HepG2 (cell line): ENCODE results near the gene SAA4.

Source experiments
- CHD2 ChIP-seq: IDR thresholded peaks from 2 replicates; pipeline ENCODE4 v1.6.1; 2011; ENCODE audit warnings: low read depth, low read length, improper control_type of control experiment
- ELF3 ChIP-seq: IDR thresholded peaks from 2 replicates; pipeline ENCODE4 v1.6.1; 2016; ENCODE audit warnings: missing genetic modification reagents, missing compliant biosample characterization
- KMT2B ChIP-seq: IDR thresholded peaks from 2 replicates; pipeline ENCODE4 v1.6.1; 2016; ENCODE audit warnings: missing genetic modification reagents, missing compliant biosample characterization
- POLR2A ChIP-seq, 2 experiments: IDR thresholded peaks; 2 replicates each; pipeline ENCODE4 v1.6.1; 2011; ENCODE audit warnings: low read depth in 2 of 2, low read length in 2 of 2, mild to moderate bottlenecking in 1 of 2, moderate library complexity in 1 of 2; ENCODE audit not compliant: insufficient read depth in 1 of 2
- POLR2AphosphoS5 ChIP-seq: IDR thresholded peaks from 2 replicates; pipeline ENCODE4 v1.6.1; 2012; ENCODE audit warnings: low read depth, low read length
- SRF ChIP-seq: IDR thresholded peaks from 2 replicates; pipeline ENCODE4 v1.6.1; 2011; ENCODE audit warnings: mild to moderate bottlenecking, low read depth, low read length, moderate library complexity
- TCF12 ChIP-seq, 2 experiments: fragments of 450-650 bp in 1 of 2; sonication (generic) in 1 of 2; formaldehyde crosslinking in 1 of 2; IDR thresholded peaks; 2 replicates each; pipeline versions ENCODE4 v1.6.1 to v1.8.0; 2017 to 2022; ENCODE audit warnings: antibody characterized with exemption in 1 of 2, mild to moderate bottlenecking in 1 of 2, missing genetic modification reagents in 1 of 2, moderate library complexity in 1 of 2
- TF ChIP-seq, protein P1 (sequence below): sonication (generic); formaldehyde crosslinking; IDR thresholded peaks from 2 replicates; pipeline ENCODE4 v1.5.0; 2020; ENCODE audit warnings: mild to moderate bottlenecking, missing genetic modification reagents, moderate library complexity
- TF ChIP-seq, protein P2 (sequence below): sonication (generic); formaldehyde crosslinking; IDR thresholded peaks from 2 replicates; pipeline ENCODE4 v1.4.0; 2020; ENCODE audit warnings: missing genetic modification reagents

GRCh38 chr11:18209058-18209457, 27.5 kb downstream of the SAA4 start:
- TF ChIP-seq SRF, result no peak
- TF ChIP-seq POLR2AphosphoS5, result no peak
- no peak for TF ChIP-seq POLR2A (IDR thresholded peaks at IDR 0.05; ENCODE audit: insufficient read depth in 1 of 2, low read depth in 2 of 2, low read length in 2 of 2)
- TF ChIP-seq TCF12 (IDR thresholded peaks at IDR 0.05), result no peak
- TF ChIP-seq TCF12 (CRISPR knock-in tag; IDR thresholded peaks at IDR 0.05), result no peak
- TF ChIP-seq ELF3 (CRISPR knock-in tag), result no peak
- no peak for TF ChIP-seq KMT2B
- TF ChIP-seq CHD2, result no peak
- TF ChIP-seq, protein P1, sequence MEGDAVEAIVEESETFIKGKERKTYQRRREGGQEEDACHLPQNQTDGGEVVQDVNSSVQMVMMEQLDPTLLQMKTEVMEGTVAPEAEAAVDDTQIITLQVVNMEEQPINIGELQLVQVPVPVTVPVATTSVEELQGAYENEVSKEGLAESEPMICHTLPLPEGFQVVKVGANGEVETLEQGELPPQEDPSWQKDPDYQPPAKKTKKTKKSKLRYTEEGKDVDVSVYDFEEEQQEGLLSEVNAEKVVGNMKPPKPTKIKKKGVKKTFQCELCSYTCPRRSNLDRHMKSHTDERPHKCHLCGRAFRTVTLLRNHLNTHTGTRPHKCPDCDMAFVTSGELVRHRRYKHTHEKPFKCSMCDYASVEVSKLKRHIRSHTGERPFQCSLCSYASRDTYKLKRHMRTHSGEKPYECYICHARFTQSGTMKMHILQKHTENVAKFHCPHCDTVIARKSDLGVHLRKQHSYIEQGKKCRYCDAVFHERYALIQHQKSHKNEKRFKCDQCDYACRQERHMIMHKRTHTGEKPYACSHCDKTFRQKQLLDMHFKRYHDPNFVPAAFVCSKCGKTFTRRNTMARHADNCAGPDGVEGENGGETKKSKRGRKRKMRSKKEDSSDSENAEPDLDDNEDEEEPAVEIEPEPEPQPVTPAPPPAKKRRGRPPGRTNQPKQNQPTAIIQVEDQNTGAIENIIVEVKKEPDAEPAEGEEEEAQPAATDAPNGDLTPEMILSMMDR (CRISPR knock-in tag), result no peak
- TF ChIP-seq, protein P2, sequence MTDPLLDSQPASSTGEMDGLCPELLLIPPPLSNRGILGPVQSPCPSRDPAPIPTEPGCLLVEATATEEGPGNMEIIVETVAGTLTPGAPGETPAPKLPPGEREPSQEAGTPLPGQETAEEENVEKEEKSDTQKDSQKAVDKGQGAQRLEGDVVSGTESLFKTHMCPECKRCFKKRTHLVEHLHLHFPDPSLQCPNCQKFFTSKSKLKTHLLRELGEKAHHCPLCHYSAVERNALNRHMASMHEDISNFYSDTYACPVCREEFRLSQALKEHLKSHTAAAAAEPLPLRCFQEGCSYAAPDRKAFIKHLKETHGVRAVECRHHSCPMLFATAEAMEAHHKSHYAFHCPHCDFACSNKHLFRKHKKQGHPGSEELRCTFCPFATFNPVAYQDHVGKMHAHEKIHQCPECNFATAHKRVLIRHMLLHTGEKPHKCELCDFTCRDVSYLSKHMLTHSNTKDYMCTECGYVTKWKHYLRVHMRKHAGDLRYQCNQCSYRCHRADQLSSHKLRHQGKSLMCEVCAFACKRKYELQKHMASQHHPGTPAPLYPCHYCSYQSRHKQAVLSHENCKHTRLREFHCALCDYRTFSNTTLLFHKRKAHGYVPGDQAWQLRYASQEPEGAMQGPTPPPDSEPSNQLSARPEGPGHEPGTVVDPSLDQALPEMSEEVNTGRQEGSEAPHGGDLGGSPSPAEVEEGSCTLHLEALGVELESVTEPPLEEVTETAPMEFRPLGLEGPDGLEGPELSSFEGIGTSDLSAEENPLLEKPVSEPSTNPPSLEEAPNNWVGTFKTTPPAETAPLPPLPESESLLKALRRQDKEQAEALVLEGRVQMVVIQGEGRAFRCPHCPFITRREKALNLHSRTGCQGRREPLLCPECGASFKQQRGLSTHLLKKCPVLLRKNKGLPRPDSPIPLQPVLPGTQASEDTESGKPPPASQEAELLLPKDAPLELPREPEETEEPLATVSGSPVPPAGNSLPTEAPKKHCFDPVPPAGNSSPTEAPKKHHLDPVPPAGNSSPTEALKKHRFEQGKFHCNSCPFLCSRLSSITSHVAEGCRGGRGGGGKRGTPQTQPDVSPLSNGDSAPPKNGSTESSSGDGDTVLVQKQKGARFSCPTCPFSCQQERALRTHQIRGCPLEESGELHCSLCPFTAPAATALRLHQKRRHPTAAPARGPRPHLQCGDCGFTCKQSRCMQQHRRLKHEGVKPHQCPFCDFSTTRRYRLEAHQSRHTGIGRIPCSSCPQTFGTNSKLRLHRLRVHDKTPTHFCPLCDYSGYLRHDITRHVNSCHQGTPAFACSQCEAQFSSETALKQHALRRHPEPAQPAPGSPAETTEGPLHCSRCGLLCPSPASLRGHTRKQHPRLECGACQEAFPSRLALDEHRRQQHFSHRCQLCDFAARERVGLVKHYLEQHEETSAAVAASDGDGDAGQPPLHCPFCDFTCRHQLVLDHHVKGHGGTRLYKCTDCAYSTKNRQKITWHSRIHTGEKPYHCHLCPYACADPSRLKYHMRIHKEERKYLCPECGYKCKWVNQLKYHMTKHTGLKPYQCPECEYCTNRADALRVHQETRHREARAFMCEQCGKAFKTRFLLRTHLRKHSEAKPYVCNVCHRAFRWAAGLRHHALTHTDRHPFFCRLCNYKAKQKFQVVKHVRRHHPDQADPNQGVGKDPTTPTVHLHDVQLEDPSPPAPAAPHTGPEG, result no peak
